ENCODE data around the gene GDF15. TPM values are rescaled to one million over a fixed set of nuclear protein-coding genes. Genes with fewer than 3 reads are reported as not detected.

Gene GDF15
- polyA plus RNA-seq, 6 donors from 2014 or later: not detected

DNA sequence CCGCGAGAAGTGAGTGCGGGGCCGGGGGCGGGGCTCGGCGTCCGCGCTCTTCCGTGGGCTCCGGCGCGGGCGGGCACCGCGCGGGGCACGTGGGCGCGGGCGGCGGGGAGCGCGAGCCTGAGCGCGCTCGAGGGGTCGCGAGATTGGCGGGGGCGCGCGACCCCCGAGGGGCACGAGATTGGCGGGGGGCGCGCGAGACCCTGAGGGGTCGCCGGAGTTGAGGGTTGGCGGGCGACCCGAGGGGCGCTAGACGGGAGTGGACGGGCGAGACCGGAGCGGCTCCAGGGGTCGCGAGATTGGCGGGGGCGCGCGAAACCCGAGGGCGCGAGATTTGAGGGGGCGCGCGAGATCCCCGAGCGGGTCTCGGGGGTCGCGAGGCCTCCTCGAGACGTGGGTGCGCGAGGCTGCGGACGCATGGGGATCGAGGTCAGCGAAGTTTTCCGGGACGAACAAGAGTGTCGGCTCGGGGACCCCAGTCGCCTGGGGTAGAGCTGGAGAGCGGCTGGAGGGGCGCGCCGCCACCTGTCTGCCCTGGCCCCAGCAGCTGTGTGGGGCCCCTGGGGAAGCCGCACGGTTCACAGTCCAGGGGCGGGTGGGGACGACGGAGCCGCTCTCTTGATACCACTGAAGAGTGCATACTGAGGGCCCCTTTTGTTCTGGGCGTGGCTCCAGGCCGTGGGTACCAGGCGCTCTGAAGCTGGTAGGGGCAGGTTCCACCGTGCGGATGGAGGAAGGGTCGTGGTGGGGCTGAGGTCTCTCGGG, 33.9 kb downstream of the GDF15 start:
- ATAC-seq (ENCODE audit: low read depth in 2 of 2) (peak; percentile 32 to 41), DNase-seq (no peak)
- Mint-ChIP-seq H3K4me3 (peak overlapping the region; percentile 66 to 89 (median 83)), H3K4me1 (peaks cover 52 to 74% (median 66%) of the 10 kb centered on the region in 3 donors), H3K27me3 (peaks cover 22 to 44% (median 33%) of the 10 kb centered on the region in 3 donors), H3K36me3 (no peaks in the 10 kb centered on the region), H3K27ac (peak overlapping the region in 3 of 6 donors; percentile 11 to 77 (median 13)), H3K9me3 (no peaks in the 10 kb centered on the region)

DNA sequence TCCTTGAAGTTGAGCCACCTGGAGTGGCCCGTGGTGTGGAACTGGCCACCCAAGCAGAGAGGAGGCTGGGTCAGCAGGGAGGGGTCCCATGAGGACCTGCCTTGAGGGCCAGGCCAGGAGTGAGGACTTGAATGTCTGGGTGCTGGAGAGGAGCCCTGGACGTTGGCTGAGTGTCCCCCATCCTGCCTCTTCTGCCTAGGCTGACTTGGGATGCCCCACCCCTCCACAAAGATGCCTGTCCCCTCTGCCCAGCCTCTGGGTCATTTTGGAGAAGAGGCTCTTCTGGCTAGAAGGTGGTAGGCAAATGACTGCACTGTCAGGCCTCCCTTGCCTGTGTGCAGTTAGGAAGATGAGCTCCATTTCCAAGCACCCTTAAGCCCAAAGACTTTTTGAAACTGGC, 35.0 kb downstream of the GDF15 start:
- Mint-ChIP-seq H3K4me3 (peak overlapping the region; percentile 25 to 89 (median 79)), H3K4me1 (peaks cover 54 to 72% (median 63%) of the 10 kb centered on the region in 3 donors), H3K9me3 (no peaks in the 10 kb centered on the region), H3K27ac (peak overlapping the region in 2 of 6 donors; percentile 59 to 76), H3K27me3 (peaks cover 22 to 35% (median 24%) of the 10 kb centered on the region in 3 donors), H3K36me3 (no peaks in the 10 kb centered on the region)
- no peak for DNase-seq
- no peak for ATAC-seq (ENCODE audit: low read depth in 2 of 2)

GRCh38 chr19:18421371-18421959, 35.5 kb downstream of the GDF15 start:
- no peak for ATAC-seq (ENCODE audit: low read depth in 2 of 2)
- Mint-ChIP-seq H3K27me3 (peaks cover 18 to 30% (median 19%) of the 10 kb centered on the region in 3 donors), H3K36me3 (no peaks in the 10 kb centered on the region)

GRCh38 chr19:18422530-18423191, 36.7 kb downstream of the GDF15 start:
- Mint-ChIP-seq H3K27me3 (peaks cover 9 to 20% (median 10%) of the 10 kb centered on the region in 3 donors), H3K9me3 (no peaks in the 10 kb centered on the region), H3K27ac (peak overlapping the region in 2 of 6 donors; percentile 28 to 72), H3K36me3 (no peaks in the 10 kb centered on the region), H3K4me3 (peak overlapping the region in 3 of 8 donors; percentile 21 to 78 (median 64)), H3K4me1 (peaks cover 41 to 60% (median 53%) of the 10 kb centered on the region in 3 donors)
- no peak for ATAC-seq (ENCODE audit: low read depth in 2 of 2)
- no peak for DNase-seq

More at GRCh38 chr19:18421371-18421959, 35.5 kb downstream of the GDF15 start:
- Mint-ChIP-seq H3K9me3 (no peaks in the 10 kb centered on the region), H3K4me3 (peak overlapping the region in 6 of 8 donors; percentile 12 to 84 (median 36)), H3K27ac (peak overlapping the region in 4 of 6 donors; percentile 38 to 83 (median 53)), H3K4me1 (peaks cover 50 to 71% (median 60%) of the 10 kb centered on the region in 3 donors)
- no peak for DNase-seq

DNA sequence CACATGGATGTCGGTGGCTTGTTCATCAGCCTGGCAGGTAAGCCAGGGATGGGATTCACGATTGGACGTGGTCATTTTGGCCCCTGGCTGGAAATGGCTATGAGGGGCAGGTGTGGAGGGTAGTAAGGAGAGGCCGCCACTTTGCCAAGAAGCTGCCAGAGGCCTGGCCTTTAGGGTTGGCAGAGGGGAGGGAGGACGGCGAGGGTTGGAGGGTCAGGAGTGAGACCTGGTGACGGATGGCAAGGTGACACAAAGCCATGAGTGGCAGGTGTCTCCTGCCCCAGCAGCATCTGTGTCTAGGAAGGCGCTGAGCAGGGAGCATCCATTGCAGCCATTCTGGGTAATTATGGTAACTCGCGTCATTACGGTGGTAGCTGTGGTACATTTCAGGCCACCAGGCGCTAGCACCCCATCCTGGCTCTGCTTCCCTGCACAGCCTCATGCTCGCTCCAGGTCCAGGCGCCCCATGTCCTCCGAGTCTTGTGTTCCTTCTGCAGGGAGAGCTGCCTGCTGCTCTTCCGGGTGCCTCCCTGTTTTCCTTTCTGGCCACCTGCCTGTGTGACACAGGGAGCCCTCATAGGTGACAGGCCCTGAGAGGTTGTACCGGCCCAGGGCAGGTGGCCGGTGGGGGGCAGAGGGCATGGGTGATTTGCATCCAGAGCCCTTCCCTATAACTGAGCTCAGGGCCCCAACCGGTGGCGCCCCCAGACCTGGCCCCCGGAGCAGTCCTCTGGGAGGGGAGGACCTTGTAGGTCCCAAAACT, 37.5 kb downstream of the GDF15 start:
- no peak for ATAC-seq (ENCODE audit: low read depth in 2 of 2)
- Mint-ChIP-seq H3K27me3 (peaks cover 1 to 13% (median 5%) of the 10 kb centered on the region in 3 donors), H3K27ac (peak overlapping the region in 2 of 6 donors; percentile 28 to 72), H3K9me3 (no peaks in the 10 kb centered on the region), H3K4me3 (peak overlapping the region in 2 of 8 donors; percentile 6 to 21), H3K36me3 (no peaks in the 10 kb centered on the region), H3K4me1 (peaks cover 35 to 53% (median 45%) of the 10 kb centered on the region in 3 donors)
- no peak for DNase-seq

DNA sequence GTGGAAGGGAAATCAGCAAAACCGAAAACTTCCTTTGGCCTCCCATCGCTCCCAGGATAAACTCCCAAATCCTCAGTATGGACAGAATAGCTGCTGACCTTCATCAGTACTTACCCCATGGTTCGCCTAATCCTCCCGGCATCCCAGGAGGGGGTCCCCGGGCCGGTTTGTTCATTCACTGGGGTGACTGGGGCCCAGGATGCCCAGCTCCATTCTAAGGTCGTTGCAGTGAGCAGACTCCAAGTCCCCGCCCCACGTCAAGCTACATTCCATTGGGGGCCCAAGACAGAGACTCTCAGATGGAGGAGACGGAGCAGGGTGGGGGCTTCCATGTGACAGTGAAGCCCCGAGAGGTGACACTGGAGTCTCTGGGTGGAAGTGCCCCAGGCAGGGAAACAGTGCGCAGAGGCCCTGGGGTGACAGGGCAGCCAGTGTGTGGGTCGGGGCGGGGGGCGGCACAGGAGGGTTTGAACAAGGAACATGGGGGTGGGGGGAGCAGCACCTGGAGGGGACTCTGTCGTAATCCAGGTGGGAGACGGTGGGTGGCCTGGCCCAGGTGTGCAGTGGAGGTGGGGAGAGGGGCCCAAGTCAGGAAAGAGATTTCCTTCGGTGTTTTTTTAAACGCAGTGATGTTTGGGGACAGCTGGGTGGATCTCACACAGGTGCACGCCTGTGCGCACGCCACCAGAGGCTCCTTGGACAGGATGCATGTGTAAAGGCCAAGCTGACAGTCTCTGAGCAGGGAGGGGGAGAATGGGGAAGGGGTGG, 38.3 kb downstream of the GDF15 start:
- peaks cover 0 to 6% (median 0%) of the 10 kb centered on the region in 3 donors for H3K27me3 Mint-ChIP-seq
- DNase-seq (no peak), ATAC-seq (ENCODE audit: low read depth in 2 of 2) (no peak)
- H3K27ac Mint-ChIP-seq: peak overlapping the region in 2 of 6 donors; percentile 59 to 60
- no peak overlapping the region for H3K4me3 Mint-ChIP-seq
- no peaks in the 10 kb centered on the region for H3K9me3 Mint-ChIP-seq
- no peaks in the 10 kb centered on the region for H3K36me3 Mint-ChIP-seq
- H3K4me1 Mint-ChIP-seq: peaks cover 33 to 48% (median 40%) of the 10 kb centered on the region in 3 donors

DNA sequence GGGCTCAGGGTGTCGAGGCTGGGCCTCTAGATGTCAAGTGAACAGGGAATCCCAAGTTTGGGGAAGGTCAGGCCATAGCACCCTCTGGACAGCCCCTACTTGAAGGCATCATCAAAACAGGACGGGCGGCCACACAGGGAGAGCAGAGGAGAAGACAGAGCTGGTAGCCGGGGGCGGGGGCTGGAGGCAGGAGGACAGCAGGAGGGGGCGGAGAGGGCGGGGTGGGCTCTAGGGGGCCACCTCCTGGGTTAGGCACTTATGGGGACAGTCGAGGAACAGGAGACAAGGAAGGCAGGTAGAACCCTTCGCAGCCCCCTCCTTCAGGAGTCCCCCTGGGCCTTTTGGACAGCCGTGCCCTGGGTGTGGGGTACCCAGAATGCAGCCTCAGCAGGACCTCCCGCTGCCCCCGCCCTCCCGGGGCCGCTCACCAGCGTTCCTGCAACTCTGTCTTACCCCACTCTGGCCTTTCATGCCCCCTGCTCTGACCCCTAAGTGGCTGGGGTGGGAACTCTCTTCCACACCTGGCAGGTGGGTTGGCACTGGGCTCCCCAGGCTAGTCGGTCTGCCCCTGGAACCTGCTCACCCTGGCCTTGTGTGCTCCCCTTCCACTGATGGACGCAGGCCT, 39.0 kb downstream of the GDF15 start:
- ATAC-seq (ENCODE audit: low read depth in 2 of 2): no peak
- Mint-ChIP-seq H3K9me3 (no peaks in the 10 kb centered on the region), H3K27me3 (peaks cover 0 to 5% (median 0%) of the 10 kb centered on the region in 3 donors), H3K36me3 (no peaks in the 10 kb centered on the region), H3K4me3 (no peak overlapping the region), H3K4me1 (peaks cover 32 to 52% (median 45%) of the 10 kb centered on the region in 3 donors), H3K27ac (peak overlapping the region in 1 of 6 donors; percentile 59)
- no peak for DNase-seq

DNA sequence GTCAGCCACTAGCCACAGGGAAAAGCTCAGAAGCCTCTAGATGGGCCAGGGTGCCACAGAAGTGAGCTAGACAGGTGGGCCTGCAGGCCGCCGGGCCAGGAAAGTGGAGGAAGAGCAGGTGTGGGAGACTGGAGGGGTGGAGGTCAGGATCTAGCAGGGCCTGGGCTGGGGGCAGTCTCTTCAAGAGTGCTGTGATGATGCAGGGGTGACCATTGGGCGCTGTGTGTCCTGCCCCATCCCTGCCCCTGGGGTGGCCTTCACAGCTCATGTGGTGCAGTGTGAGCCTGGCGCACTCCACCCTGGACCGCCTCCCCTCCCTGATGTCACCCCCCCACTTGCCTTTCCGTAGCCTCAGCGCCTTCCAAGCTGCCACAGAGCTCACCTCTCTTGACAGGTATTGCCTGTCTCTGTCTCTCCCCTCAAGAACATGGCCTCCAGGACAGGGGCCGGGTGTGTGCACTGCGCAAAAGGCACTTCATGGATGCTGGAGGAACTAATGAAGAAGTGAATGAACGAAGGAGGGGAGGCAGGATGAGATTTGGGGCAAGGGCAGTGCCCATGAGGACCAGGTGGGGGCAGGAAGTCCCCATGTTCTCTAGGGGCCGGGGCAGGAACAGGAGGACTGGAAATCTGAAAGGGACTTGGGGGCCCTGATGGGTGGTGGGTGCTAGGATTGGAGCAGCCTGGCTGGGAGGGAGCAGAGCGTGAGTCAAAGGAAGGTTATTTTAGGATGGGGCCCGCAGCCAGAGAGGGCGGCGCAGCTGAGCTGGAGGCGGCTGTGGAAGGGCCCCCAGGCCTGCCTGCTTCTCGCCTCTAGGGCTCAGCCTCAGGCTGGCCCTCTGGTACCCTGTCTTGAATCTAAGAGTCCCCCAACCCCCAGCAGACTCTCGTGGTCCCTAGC, 39.8 kb downstream of the GDF15 start:
- Mint-ChIP-seq H3K27me3 (no peaks in the 10 kb centered on the region), H3K27ac (peak overlapping the region in 4 of 6 donors; percentile 3 to 73 (median 26)), H3K9me3 (no peaks in the 10 kb centered on the region), H3K36me3 (no peaks in the 10 kb centered on the region), H3K4me1 (peaks cover 28 to 51% (median 41%) of the 10 kb centered on the region in 3 donors), H3K4me3 (no peak overlapping the region)
- no peak for ATAC-seq (ENCODE audit: low read depth in 2 of 2)
- DNase-seq: no peak

DNA sequence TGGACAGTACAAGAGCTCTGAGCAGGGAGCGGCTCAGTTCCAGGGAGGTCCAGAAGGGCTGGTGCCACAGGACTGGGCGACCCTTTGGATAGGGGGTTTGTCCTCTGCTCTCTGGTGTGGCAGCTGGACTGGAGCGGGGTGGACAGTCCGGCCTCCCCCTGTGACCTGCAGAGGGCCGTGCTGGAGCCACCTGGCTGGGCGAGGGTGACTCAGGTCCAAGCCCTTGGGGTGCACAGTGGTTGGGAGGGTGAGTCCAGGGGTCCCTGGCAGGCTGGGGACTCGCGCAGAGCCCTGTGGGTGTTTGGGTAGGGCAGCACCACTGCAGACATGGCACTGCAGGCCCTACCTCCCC, 40.4 kb downstream of the GDF15 start:
- Mint-ChIP-seq H3K4me1 (peaks cover 26 to 48% (median 35%) of the 10 kb centered on the region in 3 donors), H3K4me3 (no peak overlapping the region)

DNA sequence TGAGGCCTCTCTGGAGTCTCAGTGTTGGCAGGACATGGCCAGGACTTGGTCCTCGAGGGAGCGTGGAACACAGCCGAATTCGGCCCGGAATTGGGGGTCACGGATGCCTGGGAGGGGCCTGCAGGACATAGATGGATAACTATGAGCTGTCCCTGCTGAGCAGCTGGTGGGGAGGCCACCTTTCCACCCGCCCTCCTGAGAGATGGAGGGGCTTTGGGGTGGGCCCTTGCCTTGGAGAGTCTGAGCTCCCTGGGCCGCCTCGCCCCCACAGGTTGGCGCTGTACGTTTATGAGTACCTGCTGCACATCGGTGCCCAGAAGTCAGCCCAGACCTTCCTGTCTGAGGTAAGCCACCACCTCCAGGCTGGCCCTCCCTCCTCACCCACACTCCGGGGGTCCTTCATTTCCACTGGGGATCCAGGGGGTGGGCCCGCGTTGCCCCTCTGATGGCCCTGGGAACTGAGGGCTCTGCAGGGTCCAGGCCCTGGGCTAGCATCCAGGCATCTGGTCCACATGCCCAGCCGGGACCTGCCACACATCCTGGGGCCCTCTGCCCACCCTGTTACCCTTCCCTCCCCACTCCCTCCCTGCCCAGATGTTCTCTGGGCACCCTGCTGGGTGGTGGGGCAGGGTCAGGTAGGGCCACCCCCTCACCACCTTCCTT, 41.3 kb downstream of the GDF15 start:
- no peak for DNase-seq
- Mint-ChIP-seq H3K27ac (peak overlapping the region in 3 of 6 donors; percentile 22 to 86 (median 84)), H3K4me3 (peak overlapping the region in 1 of 8 donors; percentile 9), H3K36me3 (no peaks in the 10 kb centered on the region), H3K4me1 (peaks cover 20 to 40% (median 27%) of the 10 kb centered on the region in 3 donors), H3K27me3 (no peaks in the 10 kb centered on the region), H3K9me3 (no peaks in the 10 kb centered on the region)
- ATAC-seq (ENCODE audit: low read depth in 2 of 2): no peak

More for the DNA sequence above, 40.4 kb downstream of the GDF15 start:
- ATAC-seq (ENCODE audit: low read depth in 2 of 2) (no peak), DNase-seq (no peak)
- no peaks in the 10 kb centered on the region for H3K36me3 Mint-ChIP-seq
- H3K27ac Mint-ChIP-seq: peak overlapping the region in 2 of 6 donors; percentile 7 to 51
- no peaks in the 10 kb centered on the region for H3K27me3 Mint-ChIP-seq
- H3K9me3 Mint-ChIP-seq: no peaks in the 10 kb centered on the region

- no peak overlapping the region for H3K4me3 Mint-ChIP-seq
- DNase-seq (no peak), ATAC-seq (ENCODE audit: low read depth in 2 of 2) (no peak)
- H3K4me1 Mint-ChIP-seq: peaks cover 18 to 39% (median 22%) of the 10 kb centered on the region in 3 donors
- H3K36me3 Mint-ChIP-seq: no peaks in the 10 kb centered on the region
- H3K27ac Mint-ChIP-seq: peak overlapping the region in 2 of 6 donors; percentile 74 to 86
- H3K27me3 Mint-ChIP-seq: no peaks in the 10 kb centered on the region
- no peaks in the 10 kb centered on the region for H3K9me3 Mint-ChIP-seq
Observed at GRCh38 chr19:18427743-18428113, 41.8 kb downstream of the GDF15 start.

All from naive B cell (primary cell).